WTC11 (cell line): Measurements from ENCODE around the gene IRX4. TPM values are rescaled to one million over a fixed set of nuclear protein-coding genes. Genes with fewer than 3 reads are reported as not detected.

ENCODE experiments used
- ATAC-seq: fragments of 200-7000 bp; cut with Tn5 transposase; 2 replicates; pipeline ENCODE4 v1.10.0; 2021; ENCODE audit warnings: mild to moderate bottlenecking, moderate library complexity
- CTCF ChIA-PET: fragments of 300-600 bp; sonication (Branson Sonifier 250); formaldehyde crosslinking; loops from one replicate; lab custom pipeline; 2021; ENCODE audit warnings: antibody characterized with exemption; lab: Charles Lee
- POLR2A ChIA-PET: fragments of 350-600 bp; sonication (Branson Sonifier 250); formaldehyde crosslinking; loops from one replicate; lab custom pipeline; 2021; ENCODE audit warnings: antibody characterized with exemption; lab: Charles Lee
- DNase-seq: peaks from one replicate; pipeline ENCODE4 v3.0.0; 2021; ENCODE audit warnings: low spot score
- H3K27ac Mint-ChIP-seq: 2 replicates; pipeline ENCODE4 v1.8.0; 2021; ENCODE audit warnings: mixed read lengths
- H3K27me3 Mint-ChIP-seq: 2 replicates; pipeline ENCODE4 v1.8.0; 2021; ENCODE audit warnings: low read depth, mild to moderate bottlenecking, moderate library complexity, mixed read lengths
- H3K36me3 Mint-ChIP-seq: 2 replicates; pipeline ENCODE4 v1.8.0; 2021; ENCODE audit warnings: mixed read lengths
- H3K4me1 Mint-ChIP-seq: 2 replicates; pipeline ENCODE4 v1.8.0; 2022; ENCODE audit warnings: mixed read lengths
- H3K4me3 Mint-ChIP-seq: 2 replicates; pipeline ENCODE4 v1.8.0; 2021; ENCODE audit warnings: mild to moderate bottlenecking, moderate library complexity, mixed read lengths
- H3K9me3 Mint-ChIP-seq: 2 replicates; pipeline ENCODE4 v1.8.0; 2021; ENCODE audit warnings: mixed read lengths
- ATF1 ChIP-seq: sonication (generic); formaldehyde crosslinking; IDR thresholded peaks from 2 replicates; pipeline ENCODE4 v1.8.1; 2023; ENCODE audit warnings: mild to moderate bottlenecking, moderate library complexity, missing genetic modification reagents
- JAZF1 ChIP-seq: fragments of 250-450 bp; sonication (Bioruptor Pico); IDR thresholded peaks from 2 replicates; pipeline ENCODE4 v1.9.0; 2021; ENCODE audit warnings: moderate library complexity, mild to moderate bottlenecking, inconsistent platforms
- NR2C2 ChIP-seq: sonication (generic); formaldehyde crosslinking; IDR thresholded peaks from 2 replicates; pipeline ENCODE4 v1.8.0; 2022; ENCODE audit warnings: mild to moderate bottlenecking, missing genetic modification reagents
- NR3C1 ChIP-seq: sonication (generic); formaldehyde crosslinking; conservative IDR thresholded peaks from 2 replicates; pipeline ENCODE4 v1.8.1; 2023; ENCODE audit warnings: low read depth, mild to moderate bottlenecking, missing genetic modification reagents
- RELA ChIP-seq: sonication (generic); formaldehyde crosslinking; IDR thresholded peaks from 2 replicates; pipeline ENCODE4 v1.8.1; 2022; ENCODE audit warnings: missing genetic modification reagents, mild to moderate bottlenecking, borderline replicate concordance
- SMAD4 ChIP-seq: sonication (generic); formaldehyde crosslinking; IDR thresholded peaks from 2 replicates; pipeline ENCODE4 v1.8.0; 2022; ENCODE audit warnings: mild to moderate bottlenecking, missing genetic modification reagents
- SP1 ChIP-seq: sonication (generic); formaldehyde crosslinking; conservative IDR thresholded peaks from 2 replicates; pipeline ENCODE4 v1.8.1; 2022; ENCODE audit warnings: missing genetic modification reagents
- ZNF121 ChIP-seq: sonication (generic); formaldehyde crosslinking; IDR thresholded peaks from 2 replicates; pipeline ENCODE4 v1.8.0; 2023; ENCODE audit warnings: missing genetic modification reagents
- ZNF232 ChIP-seq: sonication (generic); formaldehyde crosslinking; IDR thresholded peaks from 2 replicates; pipeline ENCODE4 v1.8.0; 2022; ENCODE audit warnings: mild to moderate bottlenecking, missing genetic modification reagents
- ZNF263 ChIP-seq: sonication (generic); formaldehyde crosslinking; IDR thresholded peaks from 2 replicates; pipeline ENCODE4 v1.8.1; 2022; ENCODE audit warnings: low read depth, mild to moderate bottlenecking, moderate library complexity, missing genetic modification reagents
- ZNF317 ChIP-seq: sonication (generic); formaldehyde crosslinking; IDR thresholded peaks from 2 replicates; pipeline ENCODE4 v1.8.1; 2023; ENCODE audit warnings: low read depth, mild to moderate bottlenecking, moderate library complexity, missing genetic modification reagents, borderline replicate concordance
- total RNA-seq: library from RNA; stranded (reverse); gene quantifications from 3 replicates; pipeline ENCODE4 v1.2.3, GENCODE V29; 2021
- TF ChIP-seq, protein P1 (sequence below): fragments of 250-450 bp; sonication (Bioruptor Pico); IDR thresholded peaks from 2 replicates; pipeline ENCODE4 v1.9.0; 2021; ENCODE audit warnings: mild to moderate bottlenecking, borderline replicate concordance
- TF ChIP-seq, protein P2 (sequence below): sonication (generic); formaldehyde crosslinking; IDR thresholded peaks from 2 replicates; pipeline ENCODE4 v1.8.1; 2023; ENCODE audit warnings: mild to moderate bottlenecking, missing genetic modification reagents, moderate library complexity
- TF ChIP-seq, protein P3 (sequence below): fragments of 250-450 bp; sonication (Bioruptor Pico); IDR thresholded peaks from 2 replicates; pipeline ENCODE4 v1.9.0; 2021; ENCODE audit warnings: mild to moderate bottlenecking
- TF ChIP-seq, protein P4 (sequence below): sonication (generic); formaldehyde crosslinking; IDR thresholded peaks from 2 replicates; pipeline ENCODE4 v1.8.0; 2022; ENCODE audit warnings: mild to moderate bottlenecking, missing genetic modification reagents
- TF ChIP-seq, protein P5 (sequence below): sonication (generic); formaldehyde crosslinking; IDR thresholded peaks from 2 replicates; pipeline ENCODE4 v1.8.0; 2022; ENCODE audit warnings: mild to moderate bottlenecking, missing genetic modification reagents
- TF ChIP-seq, protein P6 (sequence below): sonication (generic); formaldehyde crosslinking; conservative IDR thresholded peaks from 2 replicates; pipeline ENCODE4 v1.8.1; 2023; ENCODE audit warnings: mild to moderate bottlenecking, low read depth, missing genetic modification reagents, moderate library complexity

Gene IRX4
- total RNA-seq, 1 experiment from 2014 or later = 9.0 TPM

DNA sequence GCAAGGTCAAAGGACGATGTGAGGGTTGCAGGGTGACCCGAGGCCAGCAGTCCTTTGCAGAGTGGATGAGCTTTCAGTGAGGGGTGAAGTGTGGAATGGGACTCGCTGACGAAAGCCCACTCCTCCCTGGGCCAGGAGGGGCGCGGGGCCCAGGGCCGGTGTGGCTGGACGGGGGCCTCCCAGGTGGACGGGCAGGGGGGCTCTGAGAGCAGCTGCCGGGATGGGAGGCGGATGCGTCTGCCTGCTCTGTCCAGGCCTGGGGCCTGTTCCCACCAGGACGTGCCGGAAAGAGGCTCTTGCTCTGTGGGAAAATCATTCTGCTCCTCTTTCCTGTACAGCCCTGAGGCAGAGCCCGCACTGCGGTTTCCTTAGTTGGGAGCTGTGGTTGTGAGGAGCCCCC lies 24.3 kb downstream of the IRX4 start:
- H3K27me3 Mint-ChIP-seq = peaks cover 9% of the 10 kb centered on the region
- DNase-seq = no peak
- H3K4me3 Mint-ChIP-seq = no peak overlapping the region
- ChIA-PET CTCF (no interaction called here), POLR2A (no interaction called here)
- H3K4me1 Mint-ChIP-seq = 0 out of 2 replicates have a peak, but pooled peaks cover 3% of the 10 kb centered on the region
- H3K9me3 Mint-ChIP-seq = no peaks in the 10 kb centered on the region
- no peak for ATAC-seq
- no peak for TF ChIP-seq ZNF121 (CRISPR knock-in tag)
- TF ChIP-seq ZNF232 (CRISPR knock-in tag) = no peak
- TF ChIP-seq, protein P1, sequence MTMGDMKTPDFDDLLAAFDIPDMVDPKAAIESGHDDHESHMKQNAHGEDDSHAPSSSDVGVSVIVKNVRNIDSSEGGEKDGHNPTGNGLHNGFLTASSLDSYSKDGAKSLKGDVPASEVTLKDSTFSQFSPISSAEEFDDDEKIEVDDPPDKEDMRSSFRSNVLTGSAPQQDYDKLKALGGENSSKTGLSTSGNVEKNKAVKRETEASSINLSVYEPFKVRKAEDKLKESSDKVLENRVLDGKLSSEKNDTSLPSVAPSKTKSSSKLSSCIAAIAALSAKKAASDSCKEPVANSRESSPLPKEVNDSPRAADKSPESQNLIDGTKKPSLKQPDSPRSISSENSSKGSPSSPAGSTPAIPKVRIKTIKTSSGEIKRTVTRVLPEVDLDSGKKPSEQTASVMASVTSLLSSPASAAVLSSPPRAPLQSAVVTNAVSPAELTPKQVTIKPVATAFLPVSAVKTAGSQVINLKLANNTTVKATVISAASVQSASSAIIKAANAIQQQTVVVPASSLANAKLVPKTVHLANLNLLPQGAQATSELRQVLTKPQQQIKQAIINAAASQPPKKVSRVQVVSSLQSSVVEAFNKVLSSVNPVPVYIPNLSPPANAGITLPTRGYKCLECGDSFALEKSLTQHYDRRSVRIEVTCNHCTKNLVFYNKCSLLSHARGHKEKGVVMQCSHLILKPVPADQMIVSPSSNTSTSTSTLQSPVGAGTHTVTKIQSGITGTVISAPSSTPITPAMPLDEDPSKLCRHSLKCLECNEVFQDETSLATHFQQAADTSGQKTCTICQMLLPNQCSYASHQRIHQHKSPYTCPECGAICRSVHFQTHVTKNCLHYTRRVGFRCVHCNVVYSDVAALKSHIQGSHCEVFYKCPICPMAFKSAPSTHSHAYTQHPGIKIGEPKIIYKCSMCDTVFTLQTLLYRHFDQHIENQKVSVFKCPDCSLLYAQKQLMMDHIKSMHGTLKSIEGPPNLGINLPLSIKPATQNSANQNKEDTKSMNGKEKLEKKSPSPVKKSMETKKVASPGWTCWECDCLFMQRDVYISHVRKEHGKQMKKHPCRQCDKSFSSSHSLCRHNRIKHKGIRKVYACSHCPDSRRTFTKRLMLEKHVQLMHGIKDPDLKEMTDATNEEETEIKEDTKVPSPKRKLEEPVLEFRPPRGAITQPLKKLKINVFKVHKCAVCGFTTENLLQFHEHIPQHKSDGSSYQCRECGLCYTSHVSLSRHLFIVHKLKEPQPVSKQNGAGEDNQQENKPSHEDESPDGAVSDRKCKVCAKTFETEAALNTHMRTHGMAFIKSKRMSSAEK = no peak
- no peak for TF ChIP-seq NR2C2 (CRISPR knock-in tag)
- TF ChIP-seq, protein P2, sequence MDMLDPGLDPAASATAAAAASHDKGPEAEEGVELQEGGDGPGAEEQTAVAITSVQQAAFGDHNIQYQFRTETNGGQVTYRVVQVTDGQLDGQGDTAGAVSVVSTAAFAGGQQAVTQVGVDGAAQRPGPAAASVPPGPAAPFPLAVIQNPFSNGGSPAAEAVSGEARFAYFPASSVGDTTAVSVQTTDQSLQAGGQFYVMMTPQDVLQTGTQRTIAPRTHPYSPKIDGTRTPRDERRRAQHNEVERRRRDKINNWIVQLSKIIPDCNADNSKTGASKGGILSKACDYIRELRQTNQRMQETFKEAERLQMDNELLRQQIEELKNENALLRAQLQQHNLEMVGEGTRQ (CRISPR knock-in tag) = no peak
- TF ChIP-seq ZNF263 (CRISPR knock-in tag) = no peak
- TF ChIP-seq ZNF317 (CRISPR knock-in tag) = no peak
- no peak for TF ChIP-seq JAZF1 (CRISPR knock-in tag)
- no peak for TF ChIP-seq SMAD4 (CRISPR knock-in tag)
- TF ChIP-seq RELA (CRISPR knock-in tag) = no peak
- TF ChIP-seq, protein P3, sequence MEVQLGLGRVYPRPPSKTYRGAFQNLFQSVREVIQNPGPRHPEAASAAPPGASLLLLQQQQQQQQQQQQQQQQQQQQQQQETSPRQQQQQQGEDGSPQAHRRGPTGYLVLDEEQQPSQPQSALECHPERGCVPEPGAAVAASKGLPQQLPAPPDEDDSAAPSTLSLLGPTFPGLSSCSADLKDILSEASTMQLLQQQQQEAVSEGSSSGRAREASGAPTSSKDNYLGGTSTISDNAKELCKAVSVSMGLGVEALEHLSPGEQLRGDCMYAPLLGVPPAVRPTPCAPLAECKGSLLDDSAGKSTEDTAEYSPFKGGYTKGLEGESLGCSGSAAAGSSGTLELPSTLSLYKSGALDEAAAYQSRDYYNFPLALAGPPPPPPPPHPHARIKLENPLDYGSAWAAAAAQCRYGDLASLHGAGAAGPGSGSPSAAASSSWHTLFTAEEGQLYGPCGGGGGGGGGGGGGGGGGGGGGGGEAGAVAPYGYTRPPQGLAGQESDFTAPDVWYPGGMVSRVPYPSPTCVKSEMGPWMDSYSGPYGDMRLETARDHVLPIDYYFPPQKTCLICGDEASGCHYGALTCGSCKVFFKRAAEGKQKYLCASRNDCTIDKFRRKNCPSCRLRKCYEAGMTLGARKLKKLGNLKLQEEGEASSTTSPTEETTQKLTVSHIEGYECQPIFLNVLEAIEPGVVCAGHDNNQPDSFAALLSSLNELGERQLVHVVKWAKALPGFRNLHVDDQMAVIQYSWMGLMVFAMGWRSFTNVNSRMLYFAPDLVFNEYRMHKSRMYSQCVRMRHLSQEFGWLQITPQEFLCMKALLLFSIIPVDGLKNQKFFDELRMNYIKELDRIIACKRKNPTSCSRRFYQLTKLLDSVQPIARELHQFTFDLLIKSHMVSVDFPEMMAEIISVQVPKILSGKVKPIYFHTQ (CRISPR knock-in tag) = no peak
- no peaks in the 10 kb centered on the region for H3K36me3 Mint-ChIP-seq
- H3K27ac Mint-ChIP-seq = no peak overlapping the region

DNA sequence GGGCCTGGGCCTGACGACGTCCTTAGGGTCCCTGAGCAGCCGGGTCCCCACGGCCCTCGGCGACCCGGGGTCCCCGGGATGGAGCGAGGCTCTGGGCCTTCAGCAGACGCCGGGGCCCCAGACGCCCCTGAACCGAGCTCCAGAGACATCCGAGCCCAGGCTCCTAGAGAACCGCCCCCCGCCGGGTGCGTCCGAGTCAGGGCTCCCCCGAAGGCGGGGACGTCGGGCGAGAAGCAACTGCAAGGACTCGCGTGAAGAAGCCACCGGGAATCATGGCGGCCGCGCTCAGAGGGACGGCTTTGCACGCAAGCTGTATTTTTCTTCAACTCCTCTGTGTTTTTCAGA lies 25.5 kb downstream of the IRX4 start:
- 0 out of 2 replicates have a peak, but pooled peaks cover 3% of the 10 kb centered on the region for H3K4me1 Mint-ChIP-seq
- no peaks in the 10 kb centered on the region for H3K9me3 Mint-ChIP-seq
- peaks cover 20% of the 10 kb centered on the region for H3K27me3 Mint-ChIP-seq
- POLR2A ChIA-PET = no interaction called here
- no peak overlapping the region for H3K4me3 Mint-ChIP-seq
- CTCF ChIA-PET = no interaction called here
- no peaks in the 10 kb centered on the region for H3K36me3 Mint-ChIP-seq
- ATAC-seq (no peak), DNase-seq (no peak)
- no peak overlapping the region for H3K27ac Mint-ChIP-seq
- no peak for TF ChIP-seq SP1
- TF ChIP-seq, protein P1 = no peak
- TF ChIP-seq, protein P4, sequence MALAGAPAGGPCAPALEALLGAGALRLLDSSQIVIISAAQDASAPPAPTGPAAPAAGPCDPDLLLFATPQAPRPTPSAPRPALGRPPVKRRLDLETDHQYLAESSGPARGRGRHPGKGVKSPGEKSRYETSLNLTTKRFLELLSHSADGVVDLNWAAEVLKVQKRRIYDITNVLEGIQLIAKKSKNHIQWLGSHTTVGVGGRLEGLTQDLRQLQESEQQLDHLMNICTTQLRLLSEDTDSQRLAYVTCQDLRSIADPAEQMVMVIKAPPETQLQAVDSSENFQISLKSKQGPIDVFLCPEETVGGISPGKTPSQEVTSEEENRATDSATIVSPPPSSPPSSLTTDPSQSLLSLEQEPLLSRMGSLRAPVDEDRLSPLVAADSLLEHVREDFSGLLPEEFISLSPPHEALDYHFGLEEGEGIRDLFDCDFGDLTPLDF (CRISPR knock-in tag) = no peak
- TF ChIP-seq, protein P5, sequence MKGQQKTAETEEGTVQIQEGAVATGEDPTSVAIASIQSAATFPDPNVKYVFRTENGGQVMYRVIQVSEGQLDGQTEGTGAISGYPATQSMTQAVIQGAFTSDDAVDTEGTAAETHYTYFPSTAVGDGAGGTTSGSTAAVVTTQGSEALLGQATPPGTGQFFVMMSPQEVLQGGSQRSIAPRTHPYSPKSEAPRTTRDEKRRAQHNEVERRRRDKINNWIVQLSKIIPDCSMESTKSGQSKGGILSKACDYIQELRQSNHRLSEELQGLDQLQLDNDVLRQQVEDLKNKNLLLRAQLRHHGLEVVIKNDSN (CRISPR knock-in tag) = no peak
- TF ChIP-seq NR3C1 = no peak
- TF ChIP-seq ATF1 (CRISPR knock-in tag) = no peak
- TF ChIP-seq, protein P6, sequence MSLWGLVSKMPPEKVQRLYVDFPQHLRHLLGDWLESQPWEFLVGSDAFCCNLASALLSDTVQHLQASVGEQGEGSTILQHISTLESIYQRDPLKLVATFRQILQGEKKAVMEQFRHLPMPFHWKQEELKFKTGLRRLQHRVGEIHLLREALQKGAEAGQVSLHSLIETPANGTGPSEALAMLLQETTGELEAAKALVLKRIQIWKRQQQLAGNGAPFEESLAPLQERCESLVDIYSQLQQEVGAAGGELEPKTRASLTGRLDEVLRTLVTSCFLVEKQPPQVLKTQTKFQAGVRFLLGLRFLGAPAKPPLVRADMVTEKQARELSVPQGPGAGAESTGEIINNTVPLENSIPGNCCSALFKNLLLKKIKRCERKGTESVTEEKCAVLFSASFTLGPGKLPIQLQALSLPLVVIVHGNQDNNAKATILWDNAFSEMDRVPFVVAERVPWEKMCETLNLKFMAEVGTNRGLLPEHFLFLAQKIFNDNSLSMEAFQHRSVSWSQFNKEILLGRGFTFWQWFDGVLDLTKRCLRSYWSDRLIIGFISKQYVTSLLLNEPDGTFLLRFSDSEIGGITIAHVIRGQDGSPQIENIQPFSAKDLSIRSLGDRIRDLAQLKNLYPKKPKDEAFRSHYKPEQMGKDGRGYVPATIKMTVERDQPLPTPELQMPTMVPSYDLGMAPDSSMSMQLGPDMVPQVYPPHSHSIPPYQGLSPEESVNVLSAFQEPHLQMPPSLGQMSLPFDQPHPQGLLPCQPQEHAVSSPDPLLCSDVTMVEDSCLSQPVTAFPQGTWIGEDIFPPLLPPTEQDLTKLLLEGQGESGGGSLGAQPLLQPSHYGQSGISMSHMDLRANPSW (CRISPR knock-in tag) = no peak
